H1 (cell line): ENCODE data around the gene FRZB.

ENCODE experiments used
- BRCA1 ChIP-seq: IDR thresholded peaks from 2 replicates; pipeline ENCODE4 v1.6.1; 2012; ENCODE audit warnings: low read depth, low read length, improper control_type of control experiment
- CTCF ChIP-seq, 3 experiments: IDR thresholded peaks; 1 replicate in 2 of 3; 2 replicates in 1 of 3; pipeline versions ENCODE4 v1.5.1 to v1.6.1; 2011; ENCODE audit warnings: low read length in 3 of 3, mild to moderate bottlenecking in 3 of 3, inconsistent platforms in 2 of 3, low read depth in 1 of 3, moderate library complexity in 1 of 3; ENCODE audit not compliant: insufficient read depth in 1 of 3; ENCODE audit errors: control extremely low read depth in 1 of 3
- JUN ChIP-seq: IDR thresholded peaks from 2 replicates; pipeline ENCODE4 v1.6.1; 2011; ENCODE audit warnings: low read depth, mild to moderate bottlenecking, improper control_type of control experiment, low read length
- JUND ChIP-seq: IDR thresholded peaks from 2 replicates; pipeline ENCODE4 v1.6.1; 2011; ENCODE audit warnings: mild to moderate bottlenecking, improper control_type of control experiment, low read length
- SIN3A ChIP-seq, 2 experiments: IDR thresholded peaks in 1 of 2; conservative IDR thresholded peaks in 1 of 2; 2 replicates each; pipeline ENCODE4 v1.6.1; 2011 to 2012; ENCODE audit warnings: low read length in 2 of 2, improper control_type of control experiment in 1 of 2, low read depth in 1 of 2, mild to moderate bottlenecking in 1 of 2
- SP2 ChIP-seq: IDR thresholded peaks from 2 replicates; pipeline ENCODE4 v1.6.1; 2012; ENCODE audit warnings: mild to moderate bottlenecking, low read length, inconsistent platforms

DNA sequence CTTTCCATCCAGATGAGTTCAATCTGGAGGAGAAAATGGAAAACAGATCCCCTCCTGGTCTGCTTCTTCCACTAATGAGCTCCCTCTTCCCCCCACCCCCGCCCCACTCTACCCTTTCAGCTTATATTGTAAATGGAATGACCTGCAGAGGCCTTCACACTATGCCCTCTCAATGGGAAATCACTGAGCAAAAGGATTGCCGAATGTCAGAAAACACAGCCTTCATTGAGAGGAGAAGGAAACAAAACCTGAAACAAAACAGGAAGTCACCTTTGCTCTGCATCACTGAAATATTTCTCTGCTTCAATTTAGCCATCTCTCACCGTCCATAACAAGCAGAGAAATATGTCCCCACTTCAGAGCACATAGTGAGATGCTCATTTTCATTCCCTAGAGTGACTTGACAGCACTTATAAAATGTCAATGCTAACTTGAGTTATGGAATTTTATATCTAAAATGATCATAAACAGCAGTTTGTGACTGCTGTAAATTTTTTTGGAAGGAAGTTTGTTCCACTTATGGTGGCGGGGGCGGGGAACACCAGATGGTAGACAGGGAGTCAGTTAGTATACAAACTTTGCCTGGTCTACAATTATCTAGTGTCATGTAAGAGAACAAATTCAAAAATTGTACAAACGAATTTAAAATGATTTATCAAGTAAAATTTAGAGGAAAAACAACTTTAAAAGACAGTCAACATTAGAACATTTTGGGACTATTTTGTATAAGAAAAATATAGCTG lies 1.8 kb upstream of the FRZB start:
- TF ChIP-seq CTCF (IDR thresholded peaks at IDR 0.05; ENCODE audit: control extremely low read depth in 1 of 3, insufficient read depth in 1 of 3, low read depth in 1 of 3, low read length in 3 of 3), result no peak
- no peak for TF ChIP-seq BRCA1
- no peak for TF ChIP-seq JUN
- TF ChIP-seq JUND, result no peak
- TF ChIP-seq SP2, result no peak
- no peak for TF ChIP-seq SIN3A (conservative IDR thresholded peaks at IDR 0.05 in 1 of 2, IDR thresholded peaks at IDR 0.05 in 1 of 2; ENCODE audit: low read depth in 1 of 2, low read length in 2 of 2)
